HepG2 (cell line): ENCODE measurements around the gene KCNJ13. TPM values are rescaled to one million over a fixed set of nuclear protein-coding genes. Genes with fewer than 3 reads are reported as not detected.

Source experiments
- ATAC-seq: fragments of 200-7000 bp; cut with Tn5 transposase; 3 replicates; pipeline ENCODE4 v1.9.1; 2020; ENCODE audit warnings: mild to moderate bottlenecking, moderate library complexity
- BruUV-seq: library from RNA; stranded (reverse); fragments of 400-500 nt; replicated peaks from 2 replicates; lab custom pipeline; 2021; lab: Mats Ljungman, UMichigan
- CTCF ChIA-PET: fragments of 300-600 bp; formaldehyde crosslinking; extraction: SDS; loops from one replicate; lab custom pipeline; 2021; ENCODE audit warnings: low total read pairs, inconsistent platforms, low intra/inter-chr PET ratio; lab: Yijun Ruan, JAX
- POLR2A ChIA-PET: fragments of 350-600 bp; sonication (Branson Sonifier 250); formaldehyde crosslinking; loops from one replicate; lab custom pipeline; 2020; ENCODE audit warnings: antibody characterized with exemption, inconsistent platforms; lab: Yijun Ruan, JAX
- DNase-seq: peaks from one replicate; pipeline ENCODE4 v3.0.0-alpha.2; 2015; ENCODE audit warnings: low spot score
- FAIRE-seq: peaks from 3 replicates; lab custom pipeline; 2011; peaks lifted over from hg19 to GRCh38; lab: Jason Lieb, UNC
- H2AFZ ChIP-seq: one replicate; pipeline ENCODE4 v1.6.1; 2011; ENCODE audit warnings: low read length, inconsistent platforms
- H3K27ac ChIP-seq: fragments of 300-600 bp; 3 replicates; pipeline ENCODE4 v1.8.0; 2011; ENCODE audit warnings: mixed run types, mild to moderate bottlenecking, mixed read lengths, low read length, inconsistent platforms; ENCODE audit not compliant: insufficient read depth; ENCODE audit errors: extremely low read length
- H3K27me3 ChIP-seq, 2 experiments: fragments of 200-600 bp in 1 of 2; 2 replicates in 1 of 2; 3 replicates in 1 of 2; pipeline versions ENCODE4 v1.6.0 to v1.8.0; 2011; ENCODE audit warnings: low read length in 2 of 2, mild to moderate bottlenecking in 2 of 2, moderate library complexity in 2 of 2, inconsistent platforms in 1 of 2; ENCODE audit not compliant: insufficient read depth in 2 of 2, control insufficient read depth in 1 of 2
- H3K36me3 ChIP-seq, 2 experiments: fragments of 200-600 bp in 1 of 2; replicated peaks in 1 of 2; 2 replicates in 1 of 2; 3 replicates in 1 of 2; pipeline versions ENCODE4 v1.5.1 to v1.8.0; 2011; ENCODE audit warnings: low read length in 2 of 2, inconsistent platforms in 1 of 2; ENCODE audit not compliant: insufficient read depth in 2 of 2, control insufficient read depth in 1 of 2
- H3K4me1 ChIP-seq: 2 replicates; pipeline ENCODE4 v1.5.1; 2012; ENCODE audit warnings: low read length, inconsistent platforms; ENCODE audit not compliant: insufficient read depth
- H3K4me2 ChIP-seq: 2 replicates; pipeline ENCODE4 v1.6.0; 2011; ENCODE audit warnings: low read depth, low read length, inconsistent platforms
- H3K4me3 ChIP-seq, 3 experiments: fragments of 200-600 bp in 1 of 3; sonication (generic), shearing (Covaris generic) in 1 of 3; replicated peaks in 1 of 3; 2 replicates each; pipeline ENCODE4 v1.5.1; 2011 to 2016; ENCODE audit warnings: low read length in 3 of 3, inconsistent platforms in 2 of 3, low read depth in 2 of 3, mild to moderate bottlenecking in 2 of 3, control low read depth in 1 of 3, mixed read lengths in 1 of 3; ENCODE audit not compliant: insufficient read depth in 1 of 3
- H3K79me2 ChIP-seq: one replicate; pipeline ENCODE4 v1.6.1; 2011; ENCODE audit warnings: low read length, inconsistent platforms; ENCODE audit not compliant: insufficient read depth
- H3K9ac ChIP-seq: 2 replicates; pipeline ENCODE4 v1.6.0; 2011; ENCODE audit warnings: mild to moderate bottlenecking, low read depth, low read length, inconsistent platforms; ENCODE audit not compliant: insufficient read depth
- H3K9me3 ChIP-seq: 2 replicates; pipeline ENCODE4 v1.5.1; 2012; ENCODE audit warnings: mild to moderate bottlenecking, low read length
- H4K20me1 ChIP-seq: 2 replicates; pipeline ENCODE4 v1.6.0; 2011; ENCODE audit warnings: inconsistent platforms, mild to moderate bottlenecking, low read length, moderate library complexity; ENCODE audit not compliant: insufficient read depth
- CREB1 ChIP-seq, 2 experiments: fragments of 450-650 bp in 1 of 2; IDR thresholded peaks; 2 replicates each; pipeline ENCODE4 v1.6.1; 2016 to 2017; ENCODE audit warnings: control low read depth in 1 of 2, mild to moderate bottlenecking in 1 of 2, missing compliant biosample characterization in 1 of 2, missing genetic modification characterization in 1 of 2
- FOSL1 ChIP-seq: sonication (generic); formaldehyde crosslinking; IDR thresholded peaks from 2 replicates; pipeline ENCODE4 v1.9.0; 2021; ENCODE audit warnings: missing genetic modification reagents, borderline replicate concordance
- GPN1 ChIP-seq: sonication (generic); formaldehyde crosslinking; IDR thresholded peaks from 2 replicates; pipeline ENCODE4 v1.5.1; 2020; ENCODE audit warnings: missing genetic modification reagents, borderline replicate concordance
- KAT7 ChIP-seq: IDR thresholded peaks from 2 replicates; pipeline ENCODE4 v1.6.1; 2018; ENCODE audit warnings: borderline replicate concordance, missing compliant biosample characterization
- MTF2 ChIP-seq: sonication (generic); formaldehyde crosslinking; IDR thresholded peaks from 2 replicates; pipeline ENCODE4 v1.5.0; 2020; ENCODE audit warnings: missing genetic modification reagents, borderline replicate concordance
- RBM22 ChIP-seq: fragments of 200-400 bp; formaldehyde crosslinking; optimal IDR thresholded peaks from 2 replicates; pipeline ENCODE3; 2017; ENCODE audit warnings: mild to moderate bottlenecking, low read length, moderate library complexity
- SNRNP70 ChIP-seq: fragments of 200-400 bp; formaldehyde crosslinking; IDR thresholded peaks from 2 replicates; pipeline ENCODE4 v1.6.1; 2017; ENCODE audit warnings: mild to moderate bottlenecking, low read depth, low read length, moderate library complexity
- SOX6 ChIP-seq, 2 experiments: fragments of 450-650 bp in 1 of 2; sonication (generic) in 1 of 2; formaldehyde crosslinking in 1 of 2; IDR thresholded peaks; 2 replicates each; pipeline versions ENCODE4 v1.4.0 to v1.6.1; 2017 to 2020; ENCODE audit warnings: antibody characterized with exemption in 1 of 2, mild to moderate bottlenecking in 1 of 2, missing genetic modification reagents in 1 of 2
- SP2 ChIP-seq: sonication (generic); formaldehyde crosslinking; IDR thresholded peaks from 2 replicates; pipeline ENCODE4 v1.5.1; 2020; ENCODE audit warnings: mild to moderate bottlenecking, missing genetic modification reagents
- TBP ChIP-seq: sonication (generic); formaldehyde crosslinking; IDR thresholded peaks from 2 replicates; pipeline ENCODE4 v1.5.0; 2020; ENCODE audit warnings: missing genetic modification reagents
- U2AF1 ChIP-seq: fragments of 200-400 bp; formaldehyde crosslinking; optimal IDR thresholded peaks from 2 replicates; pipeline ENCODE3; 2017; ENCODE audit warnings: mild to moderate bottlenecking, low read depth, low read length
- ZNF354B ChIP-seq: sonication (generic); formaldehyde crosslinking; IDR thresholded peaks from 2 replicates; pipeline ENCODE4 v1.8.0; 2022; ENCODE audit warnings: mild to moderate bottlenecking, missing genetic modification reagents
- ZNF383 ChIP-seq: sonication (generic); formaldehyde crosslinking; IDR thresholded peaks from 2 replicates; pipeline ENCODE4 v1.4.0; 2020; ENCODE audit warnings: missing genetic modification reagents, mild to moderate bottlenecking, borderline replicate concordance
- WGBS: methylation state at CpG from one replicate; pipeline ENCODE4 v1.1.6; 2017; ENCODE audit warnings: low lambda C conversion rate; 5-methylcytosine and 5-hydroxymethylcytosine counted together
- in situ Hi-C: cut with HindIII; loops from 2 replicates; pipeline ENCODE4 v1.10.0; 2017; ENCODE audit warnings: low pct_unique_long_range_greater_than_20kb; ENCODE audit not compliant: extremely low pct_ligation_motif_present
- intact Hi-C: fragments of 100-400 bp; cut with micrococcal nuclease; formaldehyde crosslinking; loops from one replicate; pipeline ENCODE4 v1.10.0; 2022; ENCODE audit not compliant: unreplicated experiment
- polyA plus RNA-seq, 8 experiments: library from polyadenylated mRNA; depleted of rRNA in 3 of 8; stranded (reverse) in 7 of 8; unstranded in 1 of 8; fragments of >200 nt; fragmentation: Illumina TruSeq in 4 of 8; extraction: Trizol in 4 of 8; gene quantifications; 2 replicates each; pipeline versions ENCODE4 v1.2.1 to v1.2.3, GENCODE V29; 2011 to 2016; ENCODE audit warnings: low read depth in 4 of 8, missing spikeins in 1 of 8, mixed read lengths in 1 of 8; ENCODE audit not compliant: insufficient read depth in 1 of 8
- total RNA-seq, 5 experiments: library from RNA; depleted of rRNA; stranded (reverse); fragments of >200 nt; fragmentation: Illumina TruSeq; extraction: Trizol; gene quantifications; 2 replicates each; pipeline ENCODE4 v1.2.3, GENCODE V29; 2016; ENCODE audit warnings: low read depth in 1 of 5
- TF ChIP-seq, protein P1 (sequence below): sonication (generic); formaldehyde crosslinking; IDR thresholded peaks from 2 replicates; pipeline ENCODE4 v1.8.0; 2022; ENCODE audit warnings: missing genetic modification reagents, mild to moderate bottlenecking, borderline replicate concordance
- TF ChIP-seq, protein P2 (sequence below): sonication (generic); formaldehyde crosslinking; conservative IDR thresholded peaks from 2 replicates; pipeline ENCODE4 v1.4.0; 2020; ENCODE audit warnings: missing genetic modification reagents
- TF ChIP-seq, protein P3 (sequence below): sonication (generic); formaldehyde crosslinking; IDR thresholded peaks from 2 replicates; pipeline ENCODE4 v1.5.0; 2020; ENCODE audit warnings: missing genetic modification reagents

Gene KCNJ13
- total and polyA plus RNA-seq, 2 of the 13 experiments (the other 11 are each of a cell fraction or from before 2014, with no cell fraction given): not detected

DNA sequence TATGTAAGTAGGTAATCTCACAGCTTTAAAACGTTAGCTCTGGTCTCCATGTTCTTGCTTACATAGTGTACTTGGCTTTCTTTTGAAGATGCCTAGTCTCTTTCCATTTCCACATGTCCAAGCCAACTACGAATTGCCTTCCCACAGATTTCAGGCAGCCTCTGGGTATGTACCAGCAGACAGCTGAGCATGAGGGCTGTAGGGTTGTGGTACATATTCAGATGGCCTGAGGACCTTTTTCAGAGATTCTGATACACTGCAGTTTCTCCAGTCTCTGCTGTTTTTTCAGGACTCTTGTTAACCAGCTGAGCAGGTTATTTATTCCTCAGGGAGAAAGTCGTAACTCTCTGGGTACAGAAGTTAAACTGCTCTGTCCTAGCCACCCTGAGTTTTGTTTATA, 3.1 kb upstream of the KCNJ13 start:
- H3K27ac ChIP-seq: no peak overlapping the region
- no peak overlapping the region for H3K9ac ChIP-seq
- peaks cover 3 to 12% of the 10 kb centered on the region in 2 experiments; a peak in 4 of 5 replicates for H3K36me3 ChIP-seq
- no peaks in the 10 kb centered on the region for H3K4me1 ChIP-seq
- no TSS peak for BruUV-seq
- H4K20me1 ChIP-seq: no peaks in the 10 kb centered on the region
- no peaks in the 10 kb centered on the region for H3K27me3 ChIP-seq
- H2AFZ ChIP-seq: no peak overlapping the region
- TF ChIP-seq RBM22 (peak; percentile 27), TBP (CRISPR knock-in tag) (no peak)
- ChIA-PET CTCF (no interaction called here), POLR2A (no interaction called here)
- ATAC-seq (no peak), FAIRE-seq (no peak), DNase-seq (no peak)
- H3K79me2 ChIP-seq: no peaks in the 10 kb centered on the region
- 95% methylated on average over 3 of the region's 3 CpGs for WGBS
- no peak overlapping the region for H3K4me3 ChIP-seq
- H3K9me3 ChIP-seq: no peaks in the 10 kb centered on the region
- intact Hi-C loops (no loop called here), in situ Hi-C loops (no loop called here)
- no peak overlapping the region for H3K4me2 ChIP-seq

DNA sequence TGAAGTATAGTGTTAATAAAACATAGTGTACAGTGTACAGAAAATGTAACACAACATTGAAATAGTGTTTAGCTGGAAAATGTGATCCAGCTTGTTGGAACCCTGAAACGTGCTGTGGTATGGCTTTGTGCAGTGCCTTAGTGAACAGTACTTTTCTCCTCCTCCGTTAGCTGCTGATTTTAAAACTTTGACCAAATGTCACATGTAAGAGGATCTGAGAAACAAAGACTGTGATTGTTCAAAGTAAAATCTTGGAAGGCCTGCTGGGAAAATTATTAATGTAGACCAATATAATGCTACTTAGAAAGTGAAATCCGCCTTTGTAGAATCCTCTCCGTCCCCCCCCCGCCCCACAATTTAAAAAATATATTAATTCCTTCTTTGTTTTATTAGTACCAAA, 911 bp upstream of the KCNJ13 start:
- WGBS: 98% methylated on average over 5 of the region's 5 CpGs
- in situ Hi-C loops: no loop called here
- no peaks in the 10 kb centered on the region for H3K79me2 ChIP-seq
- DNase-seq (no peak), FAIRE-seq (no peak), ATAC-seq (no peak)
- no peaks in the 10 kb centered on the region for H3K27me3 ChIP-seq
- POLR2A ChIA-PET: no interaction called here
- H3K9me3 ChIP-seq: no peaks in the 10 kb centered on the region
- H4K20me1 ChIP-seq: no peaks in the 10 kb centered on the region
- H3K4me2 ChIP-seq: no peak overlapping the region
- H2AFZ ChIP-seq: no peak overlapping the region
- CTCF ChIA-PET: no interaction called here
- no peak overlapping the region for H3K27ac ChIP-seq
- H3K4me1 ChIP-seq: no peaks in the 10 kb centered on the region
- intact Hi-C loops: no loop called here
- peaks cover 3 to 16% of the 10 kb centered on the region in 2 experiments; a peak in 4 of 5 replicates for H3K36me3 ChIP-seq
- H3K9ac ChIP-seq: no peak overlapping the region
- H3K4me3 ChIP-seq: no peak overlapping the region
- no TSS peak for BruUV-seq
- TF ChIP-seq GPN1 (no peak), U2AF1 (no peak), CREB1 (IDR thresholded peaks at IDR 0.05) (no peak), CREB1 (CRISPR knock-in tag; IDR thresholded peaks at IDR 0.05) (no peak), ZNF383 (CRISPR knock-in tag) (no peak), FOSL1 (no peak), SNRNP70 (no peak), MTF2 (CRISPR knock-in tag) (no peak), SOX6 (IDR thresholded peaks at IDR 0.05) (no peak), SOX6 (CRISPR knock-in tag; IDR thresholded peaks at IDR 0.05) (no peak), KAT7 (no peak), ZNF354B (CRISPR knock-in tag) (no peak), SP2 (no peak)
- TF ChIP-seq, protein P1, sequence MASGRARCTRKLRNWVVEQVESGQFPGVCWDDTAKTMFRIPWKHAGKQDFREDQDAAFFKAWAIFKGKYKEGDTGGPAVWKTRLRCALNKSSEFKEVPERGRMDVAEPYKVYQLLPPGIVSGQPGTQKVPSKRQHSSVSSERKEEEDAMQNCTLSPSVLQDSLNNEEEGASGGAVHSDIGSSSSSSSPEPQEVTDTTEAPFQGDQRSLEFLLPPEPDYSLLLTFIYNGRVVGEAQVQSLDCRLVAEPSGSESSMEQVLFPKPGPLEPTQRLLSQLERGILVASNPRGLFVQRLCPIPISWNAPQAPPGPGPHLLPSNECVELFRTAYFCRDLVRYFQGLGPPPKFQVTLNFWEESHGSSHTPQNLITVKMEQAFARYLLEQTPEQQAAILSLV (CRISPR knock-in tag): no peak
- TF ChIP-seq, protein P2, sequence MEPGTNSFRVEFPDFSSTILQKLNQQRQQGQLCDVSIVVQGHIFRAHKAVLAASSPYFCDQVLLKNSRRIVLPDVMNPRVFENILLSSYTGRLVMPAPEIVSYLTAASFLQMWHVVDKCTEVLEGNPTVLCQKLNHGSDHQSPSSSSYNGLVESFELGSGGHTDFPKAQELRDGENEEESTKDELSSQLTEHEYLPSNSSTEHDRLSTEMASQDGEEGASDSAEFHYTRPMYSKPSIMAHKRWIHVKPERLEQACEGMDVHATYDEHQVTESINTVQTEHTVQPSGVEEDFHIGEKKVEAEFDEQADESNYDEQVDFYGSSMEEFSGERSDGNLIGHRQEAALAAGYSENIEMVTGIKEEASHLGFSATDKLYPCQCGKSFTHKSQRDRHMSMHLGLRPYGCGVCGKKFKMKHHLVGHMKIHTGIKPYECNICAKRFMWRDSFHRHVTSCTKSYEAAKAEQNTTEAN (CRISPR knock-in tag): no peak
- TF ChIP-seq, protein P3, sequence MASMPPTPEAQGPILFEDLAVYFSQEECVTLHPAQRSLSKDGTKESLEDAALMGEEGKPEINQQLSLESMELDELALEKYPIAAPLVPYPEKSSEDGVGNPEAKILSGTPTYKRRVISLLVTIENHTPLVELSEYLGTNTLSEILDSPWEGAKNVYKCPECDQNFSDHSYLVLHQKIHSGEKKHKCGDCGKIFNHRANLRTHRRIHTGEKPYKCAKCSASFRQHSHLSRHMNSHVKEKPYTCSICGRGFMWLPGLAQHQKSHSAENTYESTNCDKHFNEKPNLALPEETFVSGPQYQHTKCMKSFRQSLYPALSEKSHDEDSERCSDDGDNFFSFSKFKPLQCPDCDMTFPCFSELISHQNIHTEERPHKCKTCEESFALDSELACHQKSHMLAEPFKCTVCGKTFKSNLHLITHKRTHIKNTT (CRISPR knock-in tag): no peak
